Kidney glomerular epithelial cell (primary cell): ENCODE results near the gene WHRN.
A peak's percentile ranks its signal among the peaks of the same experiment; 100 is the strongest.

Experiments
- DNase-seq: peaks from one replicate; lab custom pipeline; 2025; lab: John Stamatoyannopoulos, UW

The WHRN gene

GRCh38 chr9:114492991-114493390 lies 12.3 kb downstream of the WHRN start:
- DNase-seq: no peak

GRCh38 chr9:114491430-114492003 lies 13.8 kb downstream of the WHRN start:
- DNase-seq: no peak

DNA sequence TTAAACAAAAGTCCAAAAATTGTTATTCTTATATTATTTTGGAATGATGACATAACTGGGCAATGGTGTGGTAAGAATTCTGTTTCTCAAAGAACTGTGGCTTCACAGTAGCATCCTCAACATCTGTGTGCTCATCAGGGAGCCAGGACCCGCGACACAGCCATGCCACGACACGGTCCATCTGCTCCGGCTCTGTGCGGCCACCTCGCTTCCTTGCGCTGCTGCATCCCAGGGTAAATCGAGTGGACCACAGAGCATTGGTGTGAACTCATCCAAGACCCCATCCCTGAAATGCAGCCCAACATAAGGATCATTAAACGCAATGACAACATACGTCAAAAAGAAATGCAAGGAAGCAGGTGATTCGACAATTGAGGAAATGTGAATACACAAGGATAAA lies 15.3 kb downstream of the WHRN start:
- no peak for DNase-seq

GRCh38 chr9:114488398-114489129 lies 16.7 kb downstream of the WHRN start:
- DNase-seq: no peak

DNA sequence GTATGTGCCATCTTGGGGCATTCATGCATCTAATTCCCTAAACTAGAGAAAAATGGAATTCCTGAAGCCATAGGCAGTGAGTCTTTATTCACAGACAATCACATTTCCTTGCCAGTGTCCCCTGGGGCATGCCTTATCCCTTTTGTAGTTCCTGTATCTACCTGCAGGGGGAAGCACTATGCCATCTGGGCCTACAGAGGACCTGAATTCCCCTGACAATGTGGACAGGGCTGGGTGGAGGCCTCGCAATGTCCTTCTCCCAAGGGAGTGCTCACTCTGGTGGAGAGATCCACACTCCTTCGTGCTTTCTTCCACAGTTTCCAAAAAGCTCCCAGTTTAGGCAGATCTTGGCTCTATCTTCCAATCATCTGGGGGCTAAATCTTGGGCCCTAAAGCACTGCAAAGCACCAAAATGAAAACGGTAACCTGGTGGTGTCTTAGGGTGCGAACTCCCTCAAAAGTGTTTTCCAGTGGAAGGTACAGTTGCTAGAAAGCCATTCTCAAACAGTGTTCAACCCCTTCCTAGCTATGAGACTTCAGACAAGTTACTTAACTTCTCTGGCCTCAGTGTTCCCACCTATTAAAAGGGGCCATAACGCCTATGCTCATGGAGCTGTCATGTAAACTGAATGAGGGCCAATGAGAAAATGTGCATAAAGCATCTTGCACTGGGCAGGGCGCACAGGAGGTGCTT lies 17.5 kb downstream of the WHRN start:
- peak; percentile 40 for DNase-seq

DNA sequence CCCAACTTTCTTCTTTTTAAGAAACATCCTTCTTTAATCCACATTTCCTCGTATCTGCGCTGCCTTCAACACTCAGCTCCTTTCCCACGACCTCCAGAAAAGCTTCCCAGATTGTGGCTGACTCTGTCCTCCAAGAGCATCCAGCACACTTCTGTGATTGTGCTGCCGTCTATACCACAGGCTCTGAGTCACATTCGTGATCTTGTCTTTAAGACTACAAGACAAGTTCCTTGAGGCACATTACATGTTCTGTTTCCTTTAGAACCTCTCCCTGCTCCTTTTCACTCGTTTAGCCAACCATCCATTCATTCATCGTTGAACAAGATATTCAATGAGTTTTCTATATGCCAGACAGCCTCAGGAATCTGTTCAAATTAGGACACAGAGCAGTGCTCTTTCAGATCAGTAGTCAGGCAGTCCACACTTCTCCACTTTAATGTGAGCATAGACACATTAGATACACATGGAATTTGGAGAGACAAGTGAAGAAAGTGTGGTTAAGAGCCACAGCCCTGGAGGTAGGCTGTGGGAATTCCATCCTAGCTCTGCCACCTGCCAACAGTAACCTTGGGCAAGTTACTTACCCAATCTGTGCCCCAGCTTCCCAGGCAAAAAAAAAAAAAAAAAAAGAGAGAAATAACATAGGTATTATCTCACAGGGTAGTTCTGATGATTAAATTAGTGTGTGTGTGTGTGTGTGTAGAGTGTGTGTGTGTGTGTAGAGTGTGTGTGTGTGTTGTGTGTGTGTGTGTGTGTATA lies 18.9 kb downstream of the WHRN start:
- DNase-seq: no peak

GRCh38 chr9:114484854-114485443 lies 20.3 kb downstream of the WHRN start:
- no peak for DNase-seq

- DNase-seq: no peak
Observed at GRCh38 chr9:114484215-114484853, 20.9 kb downstream of the WHRN start.

DNA sequence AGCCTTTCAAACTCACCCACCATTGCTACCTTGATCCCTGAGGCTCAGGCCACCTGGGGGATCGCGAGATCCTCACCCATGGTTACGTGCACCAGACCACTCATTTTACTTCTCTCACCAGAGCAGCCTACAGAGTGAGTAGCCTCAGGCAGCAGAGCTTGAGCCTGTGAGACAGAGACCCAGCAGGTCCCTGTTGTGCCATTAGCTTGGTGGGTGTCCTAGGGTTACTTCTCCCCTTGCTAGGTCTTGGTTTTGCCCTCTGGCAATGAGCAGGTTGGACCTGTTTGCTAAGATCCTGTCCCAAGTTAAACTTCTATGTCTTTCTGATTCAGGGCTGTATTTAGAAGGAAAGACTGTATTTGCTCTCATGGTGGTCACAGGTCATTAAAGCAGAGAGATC lies 21.8 kb downstream of the WHRN start:
- no peak for DNase-seq

- no peak for DNase-seq
Observed at GRCh38 chr9:114482593-114482992, 22.7 kb downstream of the WHRN start.

- no peak for DNase-seq
Observed at GRCh38 chr9:114481789-114482188, 23.5 kb downstream of the WHRN start.

DNA sequence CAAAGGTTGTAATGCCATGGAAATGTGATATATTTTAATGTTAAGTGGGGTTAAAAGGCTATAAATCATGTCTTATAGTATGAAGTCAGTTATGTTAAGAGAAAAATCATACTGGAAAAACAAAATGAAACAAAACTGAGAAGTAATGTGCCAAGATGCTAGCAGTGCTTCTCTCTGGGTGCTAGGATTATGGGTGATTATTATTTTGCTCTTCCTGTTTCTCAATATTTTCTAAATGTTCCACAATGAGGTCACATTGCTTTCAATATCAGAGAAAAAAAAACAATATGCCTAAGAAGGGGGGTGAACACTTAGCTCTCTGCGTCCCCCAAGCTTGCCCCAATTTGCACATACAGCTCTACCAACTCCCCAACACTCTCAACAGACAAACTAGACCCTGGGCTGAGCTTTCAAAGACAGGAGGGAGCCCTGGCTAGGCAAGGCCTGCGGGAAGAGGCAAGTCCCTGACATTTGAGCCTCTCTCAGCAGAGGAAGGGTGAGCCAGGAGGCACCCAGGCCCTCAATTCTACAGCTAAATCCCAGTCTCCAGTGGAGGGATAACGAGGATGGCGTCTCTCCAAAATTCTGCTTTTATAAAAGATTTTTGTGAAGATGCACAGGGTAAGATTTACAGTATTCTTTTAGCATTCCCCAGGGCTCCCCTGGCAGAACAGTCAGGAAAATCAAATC lies 24.4 kb downstream of the WHRN start:
- DNase-seq: no peak

DNA sequence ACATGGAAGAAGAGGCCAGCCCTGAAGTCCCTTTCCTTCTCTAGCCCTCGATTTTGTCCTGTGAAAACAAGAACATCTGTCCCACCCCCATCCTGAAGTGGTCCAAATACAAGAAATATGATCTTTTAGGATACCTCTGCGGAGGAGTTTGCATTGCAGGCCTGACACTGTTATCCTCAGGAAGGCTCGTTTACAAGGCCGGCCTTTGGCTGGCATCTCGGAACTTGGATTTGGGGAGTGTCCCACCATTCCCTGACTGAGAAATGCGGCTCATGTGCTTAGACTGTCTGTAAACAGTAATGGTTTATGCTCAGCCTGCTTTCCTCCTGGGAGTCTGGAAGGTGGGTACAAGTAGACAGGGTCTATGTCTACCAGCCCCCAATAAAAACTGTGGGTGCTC lies 26.4 kb downstream of the WHRN start:
- no peak for DNase-seq

- DNase-seq: no peak
Observed at GRCh38 chr9:114478459-114478858, 26.8 kb downstream of the WHRN start.

GRCh38 chr9:114477642-114478041 lies 27.6 kb downstream of the WHRN start:
- no peak for DNase-seq

DNA sequence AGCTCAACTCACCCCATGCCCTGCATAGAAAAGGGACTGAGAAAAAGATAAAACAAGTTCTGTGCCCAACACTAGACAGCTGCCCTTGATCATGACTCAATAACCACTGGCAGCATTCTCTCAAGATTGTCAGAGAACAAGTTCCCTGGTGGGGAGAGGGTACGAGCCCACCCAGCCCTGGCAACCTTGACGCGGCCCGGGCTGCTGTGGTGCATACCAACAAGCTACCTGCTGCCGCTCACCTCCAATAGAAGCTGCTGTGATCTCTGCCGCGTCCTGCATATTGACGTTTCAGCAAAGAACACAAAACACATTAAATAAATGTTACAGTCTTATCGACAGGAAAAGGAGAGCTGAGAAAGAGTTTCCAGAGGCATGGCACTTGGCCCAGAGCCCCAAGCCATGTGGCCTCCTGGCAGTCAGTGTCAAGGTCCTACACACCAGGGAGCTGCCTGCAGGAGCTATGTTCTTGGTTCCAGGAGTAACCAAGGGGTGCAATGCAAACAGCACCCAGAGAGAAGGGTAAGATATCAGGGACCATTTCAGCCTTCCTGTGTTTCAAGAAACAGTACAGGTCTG lies 28.3 kb downstream of the WHRN start:
- no peak for DNase-seq

DNA sequence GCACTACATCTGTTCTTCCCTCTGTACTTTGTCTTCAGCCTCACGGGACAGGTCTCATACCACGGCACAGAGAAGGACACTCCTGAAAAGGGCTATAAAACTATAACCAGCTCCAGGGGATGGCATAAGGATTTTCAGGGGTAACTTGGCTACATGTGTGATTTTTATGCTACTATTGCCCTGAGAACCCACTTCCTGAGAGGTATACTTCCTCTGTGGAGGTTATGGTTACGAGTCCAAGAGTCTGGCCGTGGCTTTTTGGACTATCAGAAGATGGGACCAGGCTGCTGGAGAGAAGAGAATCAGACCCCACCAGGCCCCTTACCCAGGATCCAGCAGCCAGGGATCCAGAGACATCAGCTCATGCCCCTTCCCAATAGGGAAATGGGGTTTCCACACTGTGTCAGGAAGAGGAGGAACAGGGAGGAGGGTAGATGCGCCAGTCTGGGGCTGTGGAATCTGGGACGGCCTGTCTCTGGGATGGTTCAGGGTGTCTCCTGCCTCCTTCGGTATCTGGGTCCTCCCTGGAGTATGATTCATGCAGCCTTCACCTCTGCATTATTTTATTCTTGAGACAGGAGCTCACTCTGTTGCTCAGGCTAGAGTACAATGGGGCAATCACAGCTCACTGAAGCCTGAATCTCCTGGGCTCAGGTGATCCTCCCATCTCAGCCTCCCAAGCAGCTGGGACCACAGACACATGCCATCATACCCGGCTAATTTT lies 29.7 kb downstream of the WHRN start:
- no peak for DNase-seq

GRCh38 chr9:114474425-114474824 lies 30.8 kb downstream of the WHRN start:
- no peak for DNase-seq

DNA sequence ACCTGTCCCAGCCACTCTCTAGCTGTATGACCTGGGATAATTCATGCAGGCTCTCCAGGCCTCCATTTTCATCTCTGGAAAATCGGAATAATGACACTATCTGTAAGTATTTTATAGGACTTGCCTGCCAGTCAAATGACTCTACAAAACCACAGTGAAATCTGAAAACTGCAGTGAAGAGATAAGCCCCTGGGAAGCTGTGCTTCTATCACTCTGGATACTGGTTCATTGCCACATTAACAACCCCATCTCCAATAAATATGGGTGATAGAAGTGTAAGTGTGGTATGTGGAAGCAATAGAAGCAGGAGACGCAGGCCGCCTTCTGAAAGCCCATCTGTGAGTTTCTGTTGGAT lies 31.8 kb downstream of the WHRN start:
- no peak for DNase-seq

GRCh38 chr9:114472765-114473446 lies 32.4 kb downstream of the WHRN start:
- no peak for DNase-seq
